GM15510 (cell line): ENCODE data around the gene MTCL1.

Experiments
- POLR2A ChIP-seq: IDR thresholded peaks from 3 replicates; pipeline ENCODE4 v1.6.1; 2011; ENCODE audit warnings: borderline replicate concordance; ENCODE audit not compliant: insufficient read length; ENCODE audit errors: extremely low read depth

MTCL1 gene

DNA sequence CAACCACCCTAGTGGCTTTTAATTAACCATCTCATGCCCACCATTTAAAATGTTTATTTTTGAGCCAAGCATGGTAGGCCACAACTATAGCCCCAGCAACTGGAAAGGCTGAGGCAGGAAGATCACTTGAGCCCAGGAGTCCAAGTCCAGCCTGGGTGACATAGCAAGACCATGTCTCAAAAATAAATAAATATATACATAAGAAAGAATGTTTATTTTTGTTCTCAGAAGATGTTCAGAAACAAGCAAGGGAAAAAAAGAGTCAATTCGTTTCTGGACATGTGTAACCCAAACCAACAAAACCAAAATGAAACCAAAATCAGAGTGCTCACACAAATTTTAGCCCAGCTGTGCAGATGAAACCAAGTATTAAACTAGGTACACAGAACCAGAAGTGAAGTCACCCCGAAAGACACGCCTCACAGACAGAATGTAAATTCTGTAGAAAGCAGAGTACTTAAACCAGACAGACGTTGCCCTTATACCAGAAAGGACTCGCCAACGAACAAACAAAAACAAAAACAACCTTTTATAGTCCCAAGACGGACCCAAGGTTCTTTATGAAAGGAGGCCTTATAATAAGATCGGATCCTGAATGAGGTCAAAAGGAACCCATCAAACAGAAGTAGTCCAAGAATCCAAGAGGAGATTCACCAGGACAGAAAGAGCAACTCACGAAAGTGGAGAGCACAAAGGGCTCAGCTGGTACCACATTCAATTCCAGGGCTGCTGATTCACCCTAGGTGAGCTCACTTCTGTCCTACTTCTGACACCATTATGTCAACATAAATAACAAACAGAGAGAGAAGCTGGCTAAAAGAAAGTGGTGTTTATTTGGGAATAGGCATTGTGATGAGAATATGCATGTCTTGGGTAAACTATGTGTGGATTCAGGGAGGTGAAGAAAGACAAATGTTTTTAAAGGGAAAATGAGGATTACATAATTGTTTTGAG lies 31.8 kb upstream of the MTCL1 start:
- TF ChIP-seq POLR2A = no peak

DNA sequence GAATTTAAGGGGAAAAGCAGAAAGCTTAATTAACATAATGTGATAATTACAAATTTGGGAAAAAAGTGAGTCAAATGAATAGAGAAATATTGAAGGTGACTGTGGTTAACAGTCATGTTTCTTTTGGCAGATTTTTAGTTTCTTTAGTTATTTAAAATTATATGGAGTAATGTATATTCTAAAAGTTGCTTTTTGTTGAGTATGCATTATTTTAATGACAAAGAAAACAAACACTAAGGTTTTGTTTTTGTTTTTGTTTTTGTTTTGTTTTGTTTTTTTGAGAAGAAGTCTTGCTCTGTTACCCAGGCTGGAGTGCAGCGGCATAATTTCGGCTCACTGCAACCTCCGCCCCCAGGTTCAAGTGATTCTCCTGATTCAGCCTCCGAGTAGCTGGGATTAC lies 30.3 kb upstream of the MTCL1 start:
- TF ChIP-seq POLR2A = no peak

DNA sequence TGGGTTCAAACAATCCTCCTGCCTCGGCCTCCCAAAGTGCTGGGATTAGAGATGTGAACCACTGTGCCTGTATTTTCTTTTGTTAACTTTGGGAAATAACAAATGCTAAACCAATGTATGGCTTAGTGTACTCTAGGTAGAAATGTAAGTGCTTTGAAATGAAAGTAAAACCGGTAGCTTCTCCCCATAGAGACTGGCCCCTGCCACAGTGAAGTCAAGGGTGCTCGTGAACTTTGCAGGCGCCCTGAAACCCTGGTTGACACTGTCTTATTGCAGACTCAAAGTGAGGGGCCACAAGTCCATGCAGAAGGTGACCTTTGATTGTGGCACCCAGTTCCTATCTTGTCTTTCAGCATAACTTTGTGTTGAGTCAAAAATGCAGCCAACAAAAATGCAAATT lies 24.2 kb upstream of the MTCL1 start:
- TF ChIP-seq POLR2A = no peak

DNA sequence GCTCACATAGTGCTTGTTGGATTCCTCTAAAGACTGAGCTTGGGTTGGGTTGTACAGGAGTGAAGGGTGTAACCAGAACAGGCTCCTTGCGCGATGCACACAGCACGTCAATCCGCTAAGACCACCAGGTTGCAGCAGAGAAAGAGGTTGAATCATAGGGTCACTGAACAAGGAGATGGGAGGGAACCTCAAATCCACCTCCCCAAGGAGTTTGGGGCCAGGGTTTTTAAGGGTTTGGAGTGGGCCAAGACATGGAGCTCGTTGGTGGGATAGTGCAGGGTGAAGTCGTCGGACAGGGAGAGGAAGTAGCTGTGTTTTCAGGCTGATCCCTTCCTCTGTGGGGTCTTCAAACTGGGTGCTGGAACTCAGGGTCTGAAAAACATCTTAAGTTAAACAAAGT lies 20.8 kb upstream of the MTCL1 start:
- no peak for TF ChIP-seq POLR2A

DNA sequence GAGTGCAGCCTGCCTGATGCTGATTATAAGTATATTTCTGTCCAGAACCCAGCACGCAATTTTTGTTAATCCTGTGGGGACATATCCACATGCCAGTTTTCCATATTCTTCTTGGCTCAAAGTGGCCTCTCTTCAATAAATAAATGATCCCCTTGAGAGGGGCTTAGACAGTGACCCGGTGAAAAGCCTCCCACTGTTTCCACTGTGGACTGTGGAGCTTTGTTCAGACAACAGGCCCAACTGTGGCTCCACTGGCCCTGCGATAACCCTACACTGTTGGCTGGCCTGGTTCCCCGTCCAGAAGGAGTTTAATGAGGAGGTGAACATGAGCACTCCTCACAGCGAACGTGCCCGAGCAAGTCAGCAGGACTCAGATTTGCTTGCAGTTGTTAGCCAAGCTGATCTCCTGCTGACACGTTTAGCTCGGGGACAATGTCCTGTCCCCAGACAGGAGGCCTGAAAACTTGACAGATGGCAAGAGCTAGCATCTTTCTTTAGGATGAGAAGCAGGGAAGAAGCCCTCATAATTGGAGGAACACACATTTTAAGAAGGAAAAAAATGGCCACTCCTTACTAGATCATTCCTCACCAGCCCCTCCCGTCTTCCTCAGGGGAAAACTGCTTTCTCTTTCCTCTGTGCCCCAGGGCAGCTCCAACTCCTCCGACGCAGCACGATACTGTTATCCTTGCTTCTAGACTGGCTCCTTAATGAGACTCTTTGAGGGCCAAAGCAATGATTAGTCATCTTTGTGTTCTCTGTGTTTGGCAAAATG lies 20.0 kb upstream of the MTCL1 start:
- TF ChIP-seq POLR2A = no peak

DNA sequence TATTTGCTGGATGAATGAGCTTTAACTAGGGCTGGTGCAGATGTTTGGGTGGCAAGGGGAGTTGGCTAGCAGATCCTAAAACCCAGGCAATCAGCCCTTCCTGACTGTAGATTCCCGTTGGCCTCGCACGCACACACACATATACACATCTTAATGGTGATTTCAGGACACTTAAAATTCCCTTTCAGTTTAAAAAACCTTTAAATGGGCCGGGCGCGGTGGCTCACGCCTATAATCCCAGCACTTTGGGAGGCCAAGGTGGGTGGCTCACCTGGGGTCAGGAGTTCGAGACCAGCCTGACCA lies 19.5 kb upstream of the MTCL1 start:
- no peak for TF ChIP-seq POLR2A

DNA sequence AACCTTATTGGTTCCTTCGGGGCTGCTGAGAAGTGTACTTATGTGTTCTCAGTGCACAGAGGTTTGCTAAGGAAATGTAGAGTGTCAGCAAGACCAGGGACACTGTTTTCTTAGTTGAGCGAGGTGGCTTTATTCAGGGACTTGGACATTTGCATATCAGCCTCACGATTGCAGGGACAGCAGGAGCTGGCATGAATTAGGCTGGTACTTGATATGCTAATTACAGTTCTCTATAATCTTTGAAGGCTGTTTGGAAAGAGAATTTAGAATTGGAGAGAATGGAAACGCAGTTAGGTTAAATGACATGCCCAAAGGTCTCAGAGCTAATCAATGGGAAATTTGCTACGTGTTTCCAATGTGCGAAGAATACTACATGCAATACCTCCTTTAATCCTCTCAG lies 18.7 kb upstream of the MTCL1 start:
- TF ChIP-seq POLR2A = no peak

DNA sequence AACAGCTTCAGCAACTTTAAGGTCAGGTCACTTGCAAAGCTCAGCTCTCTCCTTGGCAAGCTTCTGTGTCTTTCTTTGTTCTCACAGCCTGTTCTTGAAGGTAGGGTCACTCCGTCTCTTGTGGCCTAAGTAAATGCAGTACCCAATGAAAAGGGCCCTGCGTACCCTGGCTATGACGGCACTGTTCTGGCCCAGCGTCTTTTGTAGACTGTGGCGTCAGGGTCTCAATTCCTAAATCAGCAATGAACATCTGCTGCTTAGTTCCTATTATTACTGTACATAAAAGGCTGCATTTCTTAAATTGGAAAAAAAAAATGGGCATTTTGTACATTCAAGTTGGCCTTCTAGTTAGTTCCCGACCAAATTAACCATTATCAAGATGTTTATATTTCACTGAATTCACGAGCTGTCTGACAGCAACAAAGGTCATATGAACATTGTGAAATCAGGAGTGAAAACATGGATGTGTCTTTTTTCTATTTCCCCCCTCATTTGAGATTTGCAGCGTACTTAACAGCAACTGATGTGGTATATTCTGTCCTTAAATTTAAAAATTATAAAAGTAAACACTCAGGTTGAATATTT lies 17.0 kb upstream of the MTCL1 start:
- no peak for TF ChIP-seq POLR2A

DNA sequence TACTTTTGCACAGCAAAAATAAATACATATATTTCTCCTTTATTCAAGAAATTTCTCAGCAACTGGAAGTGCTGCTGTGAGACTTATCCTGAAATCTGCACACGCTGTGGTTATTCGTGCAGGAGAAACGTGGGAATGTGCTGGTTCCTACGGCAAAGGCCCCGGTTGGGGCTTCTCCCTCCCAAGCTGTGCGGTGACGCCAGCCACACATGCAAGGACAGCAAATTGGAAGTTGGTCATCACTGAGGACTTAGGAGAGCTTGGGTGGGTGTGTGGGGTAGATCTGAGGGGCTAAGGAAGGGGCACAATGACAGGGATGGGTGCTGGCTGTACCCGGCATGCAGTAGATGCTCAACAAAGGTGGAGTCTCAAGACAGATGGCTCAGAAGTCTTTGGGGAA lies 16.5 kb upstream of the MTCL1 start:
- no peak for TF ChIP-seq POLR2A

DNA sequence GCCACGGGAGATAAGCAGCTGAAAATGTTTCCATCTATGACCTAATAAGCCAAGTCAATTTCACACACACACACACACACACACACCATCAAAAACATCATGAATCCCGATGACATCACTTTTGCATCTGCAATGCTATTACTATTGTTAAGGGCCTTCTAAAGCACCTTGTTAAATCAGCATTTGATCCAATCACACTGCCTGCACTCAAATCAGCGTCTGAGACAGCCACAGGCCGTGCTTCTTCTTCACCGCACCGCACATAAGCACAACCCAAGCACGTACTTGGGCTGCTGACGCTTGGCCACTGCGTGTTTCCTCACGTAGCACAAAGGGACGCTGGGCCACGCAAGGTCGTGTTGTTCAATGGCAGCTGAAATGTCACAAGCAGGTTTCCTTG lies 15.8 kb upstream of the MTCL1 start:
- TF ChIP-seq POLR2A = no peak

DNA sequence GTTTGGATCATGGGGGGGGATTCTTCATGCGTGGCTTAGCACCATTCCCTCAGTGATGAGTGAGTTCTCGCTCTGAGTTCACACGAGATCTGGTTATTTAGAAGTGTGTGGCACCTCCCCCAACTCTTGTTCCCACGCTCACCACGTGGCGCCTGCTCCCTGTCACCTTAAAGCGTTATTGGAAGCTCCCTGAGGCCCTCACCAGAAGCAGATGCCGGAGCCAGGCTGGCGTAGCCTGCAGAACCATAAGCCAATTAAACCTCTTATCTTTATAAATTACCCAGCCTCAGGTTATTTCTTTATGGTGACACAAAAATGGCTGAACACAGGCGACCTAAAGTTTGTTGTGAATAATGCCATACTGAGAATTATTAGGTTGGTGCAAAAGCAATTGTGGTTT lies 10.5 kb upstream of the MTCL1 start:
- no peak for TF ChIP-seq POLR2A

DNA sequence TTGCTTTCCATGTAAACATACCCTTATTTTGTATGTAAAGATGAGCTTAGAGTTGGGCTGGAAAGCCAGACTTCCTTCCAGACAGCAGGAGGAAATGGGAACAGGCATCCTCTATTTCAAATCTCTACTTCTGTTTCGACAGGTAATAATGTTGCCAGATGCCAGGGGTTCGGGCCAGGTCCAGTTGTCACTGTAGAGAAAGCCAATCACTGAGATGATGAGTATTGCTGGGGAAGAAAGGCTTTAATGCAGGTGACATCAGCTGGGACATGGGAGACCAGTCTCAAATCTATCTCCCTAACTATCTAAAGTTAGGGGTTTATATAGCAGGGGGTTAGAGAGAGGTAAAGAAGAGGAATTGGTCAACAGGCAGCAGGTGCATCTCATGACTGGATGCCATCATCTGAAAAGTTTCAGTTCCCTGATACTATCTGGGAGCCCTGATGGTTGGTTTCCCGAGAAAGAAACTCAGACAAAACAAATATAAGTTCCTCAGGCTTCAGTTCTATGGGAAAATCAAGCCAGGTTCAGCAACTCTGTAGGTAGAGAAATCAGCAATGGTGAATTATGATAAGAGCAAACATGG lies 9.3 kb upstream of the MTCL1 start:
- TF ChIP-seq POLR2A = no peak

DNA sequence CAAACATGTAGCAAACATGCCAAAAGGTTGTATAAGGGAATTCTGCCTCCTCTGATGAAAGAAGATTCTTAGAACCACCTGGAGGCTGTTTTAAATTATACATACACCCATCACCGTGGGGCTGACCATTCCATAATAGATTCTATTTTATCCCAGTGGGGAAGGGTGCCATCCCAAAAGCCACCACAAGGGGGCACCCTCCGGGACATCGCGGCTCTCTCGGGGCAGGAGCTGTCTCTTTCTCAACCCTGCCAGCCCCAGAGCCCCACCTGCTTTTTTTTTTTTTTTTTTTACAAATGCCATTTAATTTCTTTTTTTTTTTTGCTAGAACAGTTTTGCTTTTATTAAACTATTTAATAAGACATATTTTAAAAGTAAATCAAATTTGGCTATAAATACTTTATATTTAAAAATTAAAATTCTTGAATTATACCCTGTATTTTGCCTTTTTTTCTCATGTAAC lies 8.6 kb upstream of the MTCL1 start:
- no peak for TF ChIP-seq POLR2A

DNA sequence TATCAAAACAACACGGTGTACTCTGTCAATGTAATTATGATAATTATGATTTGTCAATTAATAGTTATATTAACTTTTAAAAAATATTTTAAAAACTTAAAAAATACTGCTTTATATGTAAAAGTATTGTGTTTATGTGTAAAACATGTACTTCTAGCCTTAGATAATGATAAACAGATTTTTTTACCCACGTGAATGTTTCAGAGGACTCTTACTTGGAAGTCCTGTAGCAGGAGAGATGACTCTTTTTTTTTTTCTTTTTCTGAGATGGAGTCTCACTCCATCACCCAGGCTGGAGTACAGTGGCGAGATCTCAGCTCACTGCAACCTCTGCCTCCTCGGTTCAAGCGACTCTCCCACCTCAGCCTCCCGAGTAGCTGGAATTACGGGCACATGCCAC lies 6.2 kb upstream of the MTCL1 start:
- no peak for TF ChIP-seq POLR2A

DNA sequence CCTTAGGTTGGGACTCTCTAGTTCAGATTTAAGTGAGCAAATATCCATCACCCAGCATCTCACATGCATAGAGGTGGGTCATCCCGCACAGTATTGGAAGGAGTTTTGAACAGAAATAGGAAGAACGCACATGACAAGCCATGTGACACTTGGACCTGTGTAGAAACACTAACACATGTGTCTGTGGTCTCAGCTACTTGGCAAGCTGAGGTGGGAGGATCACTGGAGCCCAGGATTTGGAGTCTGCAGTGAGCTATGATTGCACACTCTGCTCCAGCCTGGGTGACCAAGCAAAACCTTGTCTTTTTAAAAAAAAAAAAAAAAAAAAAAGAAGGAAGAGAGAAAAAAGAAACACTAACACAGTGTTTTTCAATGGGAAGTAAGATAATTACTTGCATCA lies 5.4 kb upstream of the MTCL1 start:
- TF ChIP-seq POLR2A = no peak
